ENCODE data around the gene RNF8.
"Not testable (repeated sequence)": the region's sequence is repeated elsewhere in the genome, so short reads cannot be mapped to it uniquely, and the experiment has no call there.

The RNF8 gene, protein sequence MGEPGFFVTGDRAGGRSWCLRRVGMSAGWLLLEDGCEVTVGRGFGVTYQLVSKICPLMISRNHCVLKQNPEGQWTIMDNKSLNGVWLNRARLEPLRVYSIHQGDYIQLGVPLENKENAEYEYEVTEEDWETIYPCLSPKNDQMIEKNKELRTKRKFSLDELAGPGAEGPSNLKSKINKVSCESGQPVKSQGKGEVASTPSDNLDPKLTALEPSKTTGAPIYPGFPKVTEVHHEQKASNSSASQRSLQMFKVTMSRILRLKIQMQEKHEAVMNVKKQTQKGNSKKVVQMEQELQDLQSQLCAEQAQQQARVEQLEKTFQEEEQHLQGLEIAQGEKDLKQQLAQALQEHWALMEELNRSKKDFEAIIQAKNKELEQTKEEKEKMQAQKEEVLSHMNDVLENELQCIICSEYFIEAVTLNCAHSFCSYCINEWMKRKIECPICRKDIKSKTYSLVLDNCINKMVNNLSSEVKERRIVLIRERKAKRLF

DNA sequence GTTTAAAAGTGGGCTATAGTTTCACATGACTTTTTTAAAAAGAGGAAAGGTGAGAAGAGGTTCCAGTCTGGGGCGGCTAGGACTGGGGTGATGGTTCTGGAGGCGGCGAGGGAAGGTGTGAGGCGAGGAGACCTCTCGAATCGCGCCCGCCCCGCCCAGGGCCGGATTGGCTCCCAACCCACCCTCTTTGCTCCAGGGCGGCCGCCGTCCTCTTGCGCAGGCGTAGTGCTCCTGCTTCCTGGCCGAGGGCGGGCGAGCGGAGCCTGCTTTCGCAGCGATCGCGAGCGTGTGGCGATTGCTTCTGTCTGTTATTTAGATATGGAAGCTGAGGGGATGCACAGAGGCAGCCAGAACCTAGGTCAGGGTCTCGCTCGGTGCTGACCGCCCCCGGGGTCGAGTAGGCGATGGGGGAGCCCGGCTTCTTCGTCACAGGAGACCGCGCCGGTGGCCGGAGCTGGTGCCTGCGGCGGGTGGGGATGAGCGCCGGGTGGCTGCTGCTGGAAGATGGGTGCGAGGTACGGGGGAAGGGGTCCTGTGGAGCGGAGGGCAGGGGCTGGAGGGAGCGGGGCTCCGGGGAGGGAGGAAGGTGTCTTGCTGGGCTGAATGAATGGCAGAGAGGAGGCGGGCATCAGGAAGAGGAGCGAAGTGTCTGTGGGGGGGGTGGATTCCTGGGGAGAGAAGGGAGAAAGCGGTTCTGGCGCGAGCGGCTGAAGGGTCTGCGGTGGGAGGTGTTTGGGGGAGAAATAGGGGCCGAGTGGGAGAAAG, at the start of gene RNF8:
RNF8 (plus strand) TSS at position 223 of the 765 bp plus-strand sequence; CDS start at position 405, 182 bp downstream.
- peak; percentile 98 for DNase-seq (ENCODE audit: low spot score)

DNA sequence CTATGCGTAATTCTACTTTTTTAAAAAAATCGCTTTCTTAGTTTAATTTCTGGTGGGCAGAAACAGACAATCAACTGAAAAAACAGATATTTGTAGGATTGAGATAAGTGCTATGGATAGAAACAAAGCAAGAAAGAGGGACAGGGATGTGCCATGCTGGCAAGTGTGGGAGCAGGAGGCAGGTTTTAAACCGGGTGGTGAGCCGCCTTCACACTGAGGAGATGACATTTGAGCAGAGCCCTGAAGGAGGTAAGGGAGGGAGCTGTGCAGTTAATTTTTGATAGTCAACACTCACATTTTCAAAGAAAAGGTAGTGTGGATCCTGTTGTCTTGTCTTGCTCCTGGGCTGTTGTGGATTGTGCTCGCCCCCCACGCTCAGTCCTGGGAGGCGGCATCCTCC, 49.0 kb upstream of the RNF8 start:
- no peak for DNase-seq (ENCODE audit: low spot score)

DNA sequence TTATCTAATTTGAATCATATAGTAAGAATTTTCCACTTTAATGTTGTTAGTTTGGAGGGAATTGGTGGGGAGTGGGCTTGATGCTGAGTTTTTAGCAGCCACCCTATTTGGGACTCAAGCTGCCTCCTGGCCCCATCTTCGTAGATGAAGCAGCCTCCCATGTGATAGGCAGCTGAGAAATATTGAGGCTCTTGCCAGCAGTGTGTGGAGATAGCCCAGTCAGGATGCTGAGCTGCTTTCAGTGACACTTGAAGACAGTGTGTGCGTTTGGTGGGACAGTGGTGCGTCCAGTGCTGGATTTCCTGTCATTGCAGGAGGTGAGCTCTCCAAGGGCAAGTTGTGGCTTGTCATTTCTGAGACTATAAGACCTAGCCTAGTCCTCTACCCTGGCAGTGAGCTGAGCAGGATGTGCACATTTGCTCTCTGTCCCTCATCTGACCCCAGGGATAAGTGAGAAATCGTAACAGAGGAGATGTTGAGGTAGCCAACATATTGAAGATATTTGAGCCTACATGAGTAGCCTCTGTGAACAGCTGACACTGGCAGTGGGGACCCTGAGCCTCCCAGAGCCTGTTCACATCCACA, 47.9 kb upstream of the RNF8 start:
- DNase-seq (ENCODE audit: low spot score), result no peak

DNA sequence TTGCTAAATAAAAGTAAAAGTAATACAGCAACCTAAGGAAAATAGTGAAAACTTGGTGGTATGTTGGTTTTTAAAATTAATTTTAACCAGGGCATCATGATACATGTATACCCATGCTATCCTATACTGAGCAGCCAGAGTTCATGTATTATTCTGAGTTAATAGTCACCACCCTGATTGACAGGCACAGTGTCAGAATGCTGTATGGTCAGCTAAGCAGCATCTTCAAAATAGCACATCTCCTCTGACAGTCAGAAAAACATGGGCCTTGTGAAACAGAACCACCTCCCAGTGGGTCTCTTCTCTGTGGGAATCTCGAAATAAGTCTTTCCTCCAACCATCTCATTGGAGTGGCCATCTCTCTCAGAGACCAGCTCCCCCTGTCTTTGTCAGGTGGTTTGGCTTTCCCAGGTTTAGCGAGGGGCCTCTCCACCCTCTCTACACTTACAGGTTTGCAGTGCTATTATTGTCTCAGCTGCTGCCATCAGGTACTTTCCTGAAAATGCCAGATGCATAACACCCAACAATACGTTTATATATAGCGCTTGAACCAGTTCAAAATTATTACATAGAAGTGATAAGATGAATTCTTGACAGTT, 47.1 kb upstream of the RNF8 start:
- DNase-seq (ENCODE audit: low spot score), result no peak

DNA sequence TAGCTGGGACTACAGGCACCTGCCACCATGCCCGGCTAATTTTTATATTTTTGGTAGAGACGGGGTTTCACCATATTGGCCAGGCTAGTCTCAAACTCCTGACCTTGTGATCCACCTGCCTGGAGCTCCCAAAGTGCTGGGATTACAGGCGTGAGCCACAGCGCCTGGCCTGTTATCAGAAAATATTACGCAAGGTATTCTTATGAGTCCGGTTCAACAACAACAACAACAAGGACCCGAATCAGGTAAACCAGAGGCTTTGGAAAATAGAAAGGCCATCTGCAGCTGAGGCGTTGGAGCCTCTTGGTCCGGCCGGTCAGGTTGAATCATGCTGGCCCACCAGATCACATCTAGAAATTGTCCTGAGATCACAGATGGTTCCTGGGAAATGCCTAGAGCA, 46.3 kb upstream of the RNF8 start:
- not testable (repeated sequence) for DNase-seq (ENCODE audit: low spot score)

DNA sequence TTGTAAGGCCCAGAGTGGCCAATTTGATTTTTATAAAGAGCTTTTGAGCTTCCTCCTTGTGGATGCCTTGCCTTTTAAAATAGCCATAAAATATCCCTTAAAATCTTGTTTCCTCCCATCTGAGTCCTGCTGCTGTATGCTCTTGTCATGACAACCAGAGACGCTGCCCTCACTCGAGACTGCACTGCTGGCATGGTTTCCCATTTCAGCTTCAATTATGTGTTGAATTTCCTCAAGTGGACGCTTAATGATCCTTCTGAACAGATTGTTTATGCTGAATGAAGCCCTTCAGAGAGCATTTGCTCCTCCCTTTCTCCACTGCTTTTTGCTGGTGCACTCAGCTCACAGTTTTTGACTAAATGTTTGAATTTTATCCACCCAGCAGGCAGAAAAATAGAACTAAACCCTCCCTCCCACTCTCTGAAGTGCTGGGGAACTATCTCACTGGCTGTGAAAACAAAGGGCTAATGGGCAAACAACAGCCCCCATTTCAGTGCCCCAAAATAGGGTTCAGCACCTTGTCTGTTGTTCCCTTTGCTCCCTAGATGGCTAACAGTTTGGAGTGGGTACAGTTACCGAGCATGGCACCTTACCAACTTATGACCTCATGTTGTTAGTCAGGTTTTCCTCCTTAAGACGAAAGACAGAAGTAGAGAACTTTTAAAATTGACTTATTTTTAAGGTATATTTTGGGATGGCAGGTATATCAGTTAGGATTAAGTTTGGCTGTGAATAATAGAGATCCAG, 45.5 kb upstream of the RNF8 start:
- no peak for DNase-seq (ENCODE audit: low spot score)

DNA sequence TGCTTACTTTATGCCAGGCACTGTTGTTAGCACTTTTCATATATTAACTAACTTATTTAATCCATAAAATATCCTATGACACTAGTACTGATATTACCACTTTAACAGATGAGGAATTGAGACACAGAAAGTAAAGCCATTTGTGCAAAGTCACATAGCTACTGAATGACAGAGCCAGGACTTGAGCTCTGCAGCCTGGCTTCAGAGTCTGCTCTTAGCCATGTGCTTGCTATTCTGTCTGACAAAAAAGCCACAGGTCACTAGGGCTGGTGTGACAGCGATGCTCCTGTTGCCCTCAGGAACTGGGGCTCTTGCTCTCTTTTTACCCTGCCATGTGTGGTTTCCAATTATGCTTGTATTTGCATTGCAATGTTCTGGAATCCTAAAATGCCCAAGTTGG, 44.7 kb upstream of the RNF8 start:
- no peak for DNase-seq (ENCODE audit: low spot score)

DNA sequence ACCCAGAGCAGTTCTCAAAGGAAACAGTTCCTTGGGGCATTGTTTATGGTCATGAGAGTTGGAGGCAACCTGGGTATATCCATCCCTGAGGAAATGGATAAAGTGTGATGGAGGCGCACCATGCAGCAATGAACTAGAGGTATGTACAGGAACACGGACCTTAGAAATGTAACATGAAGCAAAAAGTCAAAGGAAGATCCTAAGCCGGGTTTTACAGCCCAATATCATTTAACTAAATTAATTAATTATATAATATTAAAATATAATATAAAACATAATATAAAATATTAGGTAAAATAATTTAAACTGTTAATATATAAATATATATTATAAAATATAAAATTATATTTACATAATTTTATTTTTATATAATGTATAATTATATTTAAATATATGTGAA, 44.1 kb upstream of the RNF8 start:
- DNase-seq (ENCODE audit: low spot score), result no peak

DNA sequence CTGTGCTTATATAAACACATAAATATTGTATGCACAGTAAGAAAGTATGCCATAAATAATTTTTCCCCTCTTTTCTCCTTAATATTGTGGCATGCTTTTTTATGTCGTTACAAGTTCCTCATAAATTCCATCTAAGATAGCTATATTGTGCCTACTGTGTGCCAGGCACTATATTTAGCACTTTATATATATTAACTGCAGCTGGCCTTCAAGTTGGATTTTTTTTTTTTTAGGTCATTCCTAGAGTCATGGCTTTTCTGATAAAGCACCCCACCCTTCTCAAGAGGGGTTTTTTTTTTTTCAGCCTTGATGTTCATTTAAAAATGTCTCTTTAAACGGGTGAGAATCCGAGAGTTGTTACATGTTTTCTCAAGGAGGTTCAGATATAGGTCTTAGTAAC, 42.8 kb upstream of the RNF8 start:
- no peak for DNase-seq (ENCODE audit: low spot score)

DNA sequence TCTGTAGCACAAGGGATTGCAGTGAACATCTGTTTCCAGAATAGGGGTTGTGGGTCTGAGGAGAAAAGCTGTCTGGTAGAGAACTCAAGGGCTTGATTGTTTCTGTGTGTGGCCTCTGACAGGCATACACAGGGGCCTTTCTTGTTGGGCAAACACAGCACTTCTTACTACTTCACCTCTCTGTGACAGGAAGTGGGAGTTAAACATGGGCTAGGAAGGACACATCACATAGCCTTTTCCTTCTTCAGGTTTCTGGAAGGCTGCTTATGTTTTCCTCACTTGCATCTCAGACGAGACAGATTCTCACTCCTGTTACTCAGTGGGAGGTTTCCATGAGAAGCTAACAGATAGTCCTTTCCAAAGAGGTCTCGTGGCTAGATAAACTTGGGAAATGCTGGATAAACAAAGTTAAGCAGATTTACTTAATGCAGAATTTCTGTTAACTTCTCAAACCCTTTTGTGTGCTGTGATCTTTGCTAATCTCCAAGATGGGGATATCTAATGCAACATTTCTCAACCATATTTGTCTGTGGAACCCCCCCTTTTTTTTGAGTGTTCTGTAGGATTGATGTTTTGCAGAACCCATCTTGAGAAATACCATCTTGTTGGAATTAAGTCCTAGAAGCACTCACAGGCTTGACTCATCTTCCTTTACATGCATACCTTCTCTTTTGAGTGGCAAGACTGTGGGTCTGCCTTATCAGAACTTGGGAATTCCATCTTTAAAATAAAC, 41.9 kb upstream of the RNF8 start:
- DNase-seq (ENCODE audit: low spot score), result no peak

DNA sequence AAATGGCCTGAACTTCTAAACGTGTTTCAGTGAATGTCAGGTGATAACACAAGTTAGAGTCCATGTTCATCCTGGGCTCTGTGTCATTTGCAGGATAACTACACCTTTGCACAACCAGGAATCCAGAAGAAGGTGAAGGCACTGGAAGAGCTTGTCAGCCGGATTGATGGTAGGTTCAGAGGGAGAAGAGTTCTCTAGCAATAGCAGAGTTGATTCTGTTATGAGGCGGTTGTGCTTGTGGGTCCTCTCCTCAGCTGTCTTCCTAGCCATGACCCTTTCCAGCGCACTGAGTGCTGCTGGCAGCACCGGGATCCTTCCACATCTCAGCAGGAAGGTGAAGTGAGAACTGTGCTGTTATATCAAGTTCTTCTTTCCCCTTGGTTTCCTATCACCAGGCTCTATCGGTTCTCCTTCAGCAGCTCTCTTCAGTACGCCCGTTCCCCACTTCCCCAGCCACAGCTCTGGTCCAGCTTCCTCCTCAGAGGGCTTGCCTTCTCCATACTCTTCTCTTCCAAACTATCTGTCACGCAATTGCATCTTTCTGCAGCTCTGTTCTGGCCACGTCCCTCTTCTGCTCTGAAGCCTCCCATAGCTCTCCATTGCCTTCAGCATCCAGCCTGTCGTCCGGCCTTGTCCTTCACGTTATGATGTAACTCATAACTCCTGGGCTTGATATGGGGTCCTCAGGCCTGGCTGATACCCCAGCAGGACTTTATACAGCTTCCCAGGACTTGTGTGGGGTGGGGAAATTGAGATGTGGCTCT, 39.9 kb upstream of the RNF8 start:
- DNase-seq (ENCODE audit: low spot score), result no peak

DNA sequence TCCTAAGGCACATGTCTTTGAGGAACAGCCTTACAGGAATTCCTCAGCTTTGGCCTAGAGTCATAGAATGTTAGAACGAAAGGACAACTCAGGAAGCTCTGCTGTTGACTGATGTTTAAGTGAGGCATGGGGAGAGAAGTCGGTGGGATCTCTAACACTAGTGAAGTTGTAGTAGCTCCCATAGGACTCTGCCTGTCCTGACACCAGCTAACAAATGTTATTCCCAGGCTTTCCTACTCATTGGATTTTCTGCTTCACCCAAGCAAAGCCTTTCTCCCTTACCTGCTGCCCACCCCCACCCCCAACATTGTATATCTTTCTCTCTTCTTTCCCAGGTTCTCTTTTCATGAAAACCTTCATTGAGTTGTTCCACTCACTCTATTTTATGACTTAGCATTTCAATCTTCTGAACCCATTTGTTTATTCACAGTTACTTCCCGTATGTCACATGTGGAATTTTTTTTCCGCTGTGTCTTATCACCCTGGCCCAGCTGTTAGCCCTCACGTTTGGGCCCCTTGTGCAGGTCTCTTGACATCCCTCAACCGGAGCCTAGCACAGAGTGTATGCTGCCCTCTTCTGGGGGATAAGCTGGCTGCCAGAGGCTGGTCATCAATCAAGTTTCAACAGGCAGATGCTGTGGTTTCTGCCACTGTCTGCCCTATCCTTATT, 39.2 kb upstream of the RNF8 start:
- peak; percentile 38 for DNase-seq (ENCODE audit: low spot score)

DNA sequence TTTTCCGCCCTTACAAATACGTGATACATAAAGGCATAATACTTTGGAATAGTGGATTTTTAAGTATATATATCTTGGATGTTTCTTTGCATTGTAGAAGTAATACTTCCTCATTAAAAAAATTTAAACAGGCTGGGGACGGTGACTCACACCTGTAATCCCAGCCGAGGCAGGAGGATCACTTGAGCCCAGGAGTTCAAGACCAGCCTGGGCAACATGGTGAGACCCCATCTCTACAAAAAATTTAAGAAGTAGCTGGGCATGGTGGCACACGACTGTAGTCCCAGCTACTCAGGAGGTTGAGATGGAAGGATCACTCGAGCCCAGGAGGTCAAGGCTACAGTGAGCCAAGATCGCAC, 38.6 kb upstream of the RNF8 start:
- DNase-seq (ENCODE audit: low spot score), result no peak

DNA sequence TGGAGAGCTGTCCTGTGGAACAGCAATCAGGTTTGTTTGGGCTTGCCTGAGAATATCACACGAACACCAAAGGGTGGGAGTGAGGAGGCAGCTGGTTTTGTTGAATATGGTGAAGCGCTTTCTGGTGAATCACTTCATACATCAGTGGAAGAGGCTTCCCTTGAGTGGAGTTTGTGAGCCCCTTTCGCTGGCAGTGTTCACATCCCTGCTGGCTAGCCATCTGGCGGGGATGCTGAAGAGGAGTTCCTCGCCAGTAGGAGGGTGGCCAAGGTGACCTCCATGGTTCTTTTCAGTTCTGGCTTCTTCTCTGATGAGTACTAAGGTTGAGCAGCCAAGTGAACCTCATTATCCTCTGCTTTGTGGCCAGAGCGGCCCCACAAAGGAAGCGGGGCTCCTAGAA, 37.7 kb upstream of the RNF8 start:
- DNase-seq (ENCODE audit: low spot score), result no peak

DNA sequence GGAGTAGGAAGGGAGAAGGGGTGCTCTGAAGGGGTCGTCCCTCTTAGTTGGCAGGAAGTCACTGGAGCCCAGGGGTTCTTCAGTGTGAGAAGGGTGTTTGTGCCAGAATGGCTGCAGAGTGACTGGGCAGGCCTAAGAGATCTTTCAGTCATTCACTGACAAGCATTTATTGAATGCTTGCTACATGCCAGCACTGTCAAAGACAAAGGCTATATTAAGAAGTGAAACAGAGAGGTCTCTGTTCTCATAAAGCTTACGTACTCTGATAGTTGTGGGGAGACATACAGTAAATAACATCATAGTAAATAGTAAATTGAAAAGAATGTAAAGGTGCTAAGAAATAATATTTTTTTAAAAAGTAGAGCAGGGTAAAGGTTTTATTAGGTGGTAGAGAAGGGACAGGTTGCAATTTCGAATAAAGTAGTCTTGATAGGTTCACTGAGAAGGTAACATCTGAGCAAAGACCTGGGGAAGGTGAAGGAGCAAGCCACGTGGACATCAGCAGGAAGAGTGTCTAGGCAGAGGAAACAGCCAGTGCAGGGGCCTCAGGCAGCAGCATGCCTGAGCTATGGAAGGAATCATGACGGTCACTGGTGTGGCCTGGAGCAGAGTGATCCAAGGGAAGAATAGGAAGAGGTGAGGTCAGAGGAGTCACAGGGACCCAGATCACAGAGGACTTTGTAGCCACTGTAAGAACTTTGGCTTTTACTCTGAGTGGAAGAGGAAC, 36.3 kb upstream of the RNF8 start:
- no peak for DNase-seq (ENCODE audit: low spot score)

DNA sequence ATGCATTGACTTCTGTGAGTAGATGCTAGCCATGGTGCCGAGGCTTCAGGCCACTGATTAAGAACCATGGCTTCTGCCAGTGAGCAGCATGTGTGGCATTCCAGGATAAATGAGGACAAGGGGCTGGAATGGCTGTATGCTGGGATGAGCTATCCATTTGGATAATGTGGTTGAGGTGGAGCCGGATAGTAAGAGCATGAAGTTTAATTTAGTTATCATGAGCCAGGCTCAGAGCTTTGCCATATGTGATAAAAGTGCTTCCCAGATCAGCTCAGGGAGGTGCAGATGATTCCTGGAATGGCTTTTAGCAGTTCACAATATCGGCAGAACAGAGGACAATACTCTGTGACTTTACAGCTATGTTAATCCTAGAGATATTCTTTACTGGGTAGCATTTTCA, 34.6 kb upstream of the RNF8 start:
- DNase-seq (ENCODE audit: low spot score), result no peak

DNA sequence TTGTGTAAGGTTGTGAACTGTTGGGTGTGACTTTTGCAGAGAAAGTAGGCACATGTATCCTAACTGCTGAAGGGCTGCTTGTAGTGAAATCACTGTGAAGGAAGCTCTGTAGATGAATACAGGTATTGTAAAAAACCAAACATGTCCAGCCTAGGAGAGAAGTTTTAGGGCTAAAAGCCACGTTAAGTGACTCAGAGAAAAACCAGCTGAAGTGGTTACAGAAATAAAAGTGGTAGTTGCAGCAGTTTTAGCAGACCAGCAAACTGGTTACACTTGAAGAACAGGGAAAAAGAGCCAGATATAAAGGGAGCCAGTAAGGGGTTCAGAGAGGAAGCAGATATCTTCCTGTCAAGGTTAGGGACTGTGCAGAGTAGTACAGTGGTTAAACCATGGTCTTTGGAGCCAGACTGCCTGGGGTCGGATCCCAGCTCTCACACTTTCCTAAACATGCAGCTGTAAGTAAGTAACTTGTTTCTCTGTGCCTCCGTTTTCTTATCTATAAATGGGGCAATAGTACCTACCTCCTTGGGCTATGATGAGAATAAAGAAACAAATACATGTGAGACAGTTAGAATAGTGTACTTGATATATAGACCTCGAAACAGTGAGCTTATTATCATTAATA, 33.8 kb upstream of the RNF8 start:
- DNase-seq (ENCODE audit: low spot score), result no peak

DNA sequence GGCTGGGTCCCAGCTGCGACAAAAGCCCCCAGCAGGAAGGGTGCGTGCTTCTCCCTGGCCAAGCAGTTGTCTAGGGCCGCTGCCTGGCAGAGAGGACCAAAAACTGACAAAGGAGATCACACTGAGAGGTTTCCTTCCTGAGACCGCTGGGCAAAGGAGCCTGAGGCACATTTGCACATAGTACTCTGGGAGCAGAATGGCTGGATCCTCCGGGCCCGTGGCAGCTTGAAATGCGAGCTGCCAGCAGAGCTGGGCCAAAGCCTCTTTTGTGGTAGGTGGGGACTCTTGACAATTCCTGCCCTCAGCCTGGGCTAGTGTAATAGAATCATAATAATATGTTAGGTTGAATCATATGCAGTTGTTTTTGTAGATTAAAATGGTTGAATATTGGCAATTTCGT, 33.1 kb upstream of the RNF8 start:
- DNase-seq (ENCODE audit: low spot score), result no peak

DNA sequence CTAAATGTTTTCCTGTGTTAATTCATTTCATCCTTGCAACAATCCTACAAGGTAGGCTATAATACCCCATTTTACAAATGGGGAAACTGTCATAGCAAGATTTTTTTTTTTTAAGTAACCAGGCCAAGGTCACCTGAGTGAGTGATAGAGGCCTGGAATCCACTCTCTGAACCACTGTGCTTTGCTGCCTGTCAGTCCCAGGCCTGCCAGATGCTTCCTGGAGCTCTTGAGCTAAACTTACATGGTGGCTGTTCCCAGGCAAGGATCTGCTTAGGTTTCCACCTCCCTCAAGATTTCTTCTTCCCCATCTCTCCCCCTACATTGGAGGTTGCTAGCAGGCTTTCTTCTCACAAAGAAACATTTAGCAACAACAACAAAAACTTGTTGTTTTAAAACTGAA, 32.7 kb upstream of the RNF8 start:
- DNase-seq (ENCODE audit: low spot score), result no peak

Data from germinal center (tissue), 1 donor.